Keratinocyte (primary cell): Measurements from ENCODE around the gene RUFY3. TPM values are rescaled to one million over a fixed set of nuclear protein-coding genes. Genes with fewer than 3 reads are reported as not detected.
"Not testable (repeated sequence)": the region's sequence is repeated elsewhere in the genome, so short reads cannot be mapped to it uniquely, and the experiment has no call there.

Experiments
- DNase-seq: peaks from one replicate; pipeline ENCODE4 v3.0.0-alpha.2; 2011; ENCODE audit warnings: low read depth, missing footprints, low spot score
- FAIRE-seq: peaks from 2 replicates; lab custom pipeline; 2011; peaks lifted over from hg19 to GRCh38; lab: Jason Lieb, UNC
- H2AFZ ChIP-seq: 2 replicates; pipeline ENCODE4 v1.6.0; 2012; ENCODE audit warnings: low read length, control low read depth, inconsistent platforms; ENCODE audit not compliant: control insufficient read depth
- H3K27ac ChIP-seq: 2 replicates; pipeline ENCODE4 v1.5.1; 2011; ENCODE audit warnings: low read length; ENCODE audit not compliant: control insufficient read depth, insufficient read depth
- H3K27me3 ChIP-seq: 3 replicates; pipeline ENCODE4 v1.6.0; 2011; ENCODE audit warnings: low read length; ENCODE audit not compliant: control insufficient read depth, insufficient read depth; ENCODE audit errors: extremely low read depth
- H3K36me3 ChIP-seq, 2 experiments: 2 replicates in 1 of 2; 3 replicates in 1 of 2; pipeline ENCODE4 v1.5.1; 2011; ENCODE audit warnings: low read length in 2 of 2, mild to moderate bottlenecking in 1 of 2; ENCODE audit not compliant: control insufficient read depth in 2 of 2, insufficient read depth in 2 of 2; ENCODE audit errors: extremely low read depth in 1 of 2
- H3K4me1 ChIP-seq: 3 replicates; pipeline ENCODE4 v1.5.1; 2011; ENCODE audit warnings: low read length; ENCODE audit not compliant: control insufficient read depth, insufficient read depth; ENCODE audit errors: extremely low read depth
- H3K4me2 ChIP-seq: 3 replicates; pipeline ENCODE4 v1.6.0; 2011; ENCODE audit warnings: low read depth, low read length; ENCODE audit not compliant: control insufficient read depth, insufficient read depth; ENCODE audit errors: extremely low read depth
- H3K4me3 ChIP-seq, 3 experiments: fragments of 200-600 bp in 1 of 3; sonication (generic) in 1 of 3; 2 replicates in 2 of 3; 3 replicates in 1 of 3; pipeline ENCODE4 v1.5.1; 2011 to 2016; ENCODE audit warnings: low read length in 3 of 3, mild to moderate bottlenecking in 3 of 3, control low read depth in 2 of 3, inconsistent platforms in 1 of 3, low read depth in 1 of 3, mixed read lengths in 1 of 3, mixed run types in 1 of 3, moderate library complexity in 1 of 3; ENCODE audit not compliant: control insufficient read depth in 2 of 3, insufficient read depth in 2 of 3; ENCODE audit errors: extremely low read depth in 1 of 3
- H3K79me2 ChIP-seq: 2 replicates; pipeline ENCODE4 v1.6.0; 2012; ENCODE audit warnings: low read length; ENCODE audit not compliant: control insufficient read depth, insufficient read depth
- H3K9ac ChIP-seq: 3 replicates; pipeline ENCODE4 v1.6.0; 2011; ENCODE audit warnings: low read length; ENCODE audit not compliant: control insufficient read depth, insufficient read depth; ENCODE audit errors: extremely low read depth
- H3K9me1 ChIP-seq: 3 replicates; pipeline ENCODE4 v1.6.0; 2011; ENCODE audit warnings: low read length; ENCODE audit not compliant: control insufficient read depth, insufficient read depth; ENCODE audit errors: extremely low read depth
- H3K9me3 ChIP-seq: 2 replicates; pipeline ENCODE4 v1.5.1; 2012; ENCODE audit warnings: low read depth, low read length; ENCODE audit not compliant: control insufficient read depth
- H4K20me1 ChIP-seq: 3 replicates; pipeline ENCODE4 v1.6.0; 2011; ENCODE audit warnings: low read length; ENCODE audit not compliant: control insufficient read depth, insufficient read depth; ENCODE audit errors: extremely low read depth
- dilution Hi-C: fragments of 300-500 bp; cut with MboI; formaldehyde crosslinking; loops from one replicate; pipeline ENCODE4 v1.7.0; 2020; ENCODE audit warnings: low sequenced_read_pairs; ENCODE audit not compliant: extremely low pct_ligation_motif_present
- polyA plus RNA-seq, 5 experiments: library from polyadenylated mRNA; depleted of rRNA in 3 of 5; stranded (reverse) in 3 of 5; stranded (forward) in 1 of 5; unstranded in 1 of 5; fragments of >200 nt; gene quantifications; 1 replicate in 1 of 5; 2 replicates in 3 of 5; 3 replicates in 1 of 5; pipeline versions ENCODE4 v1.2.1 to v1.2.3, GENCODE V29; 2011 to 2012; ENCODE audit warnings: missing spikeins in 2 of 5, low read depth in 1 of 5, low replicate concordance in 1 of 5
- TF ChIP-seq, protein P1 (sequence below), 3 experiments: IDR thresholded peaks in 1 of 3; conservative IDR thresholded peaks in 1 of 3; optimal IDR thresholded peaks in 1 of 3; 2 replicates in 2 of 3; 3 replicates in 1 of 3; pipeline versions ENCODE3 to v1.5.1; 2011; ENCODE audit warnings: low read length in 3 of 3, mild to moderate bottlenecking in 3 of 3, moderate library complexity in 2 of 3, control low read depth in 1 of 3, inconsistent platforms in 1 of 3; ENCODE audit not compliant: insufficient read depth in 2 of 3; ENCODE audit errors: extremely low read depth in 1 of 3

Gene RUFY3
- polyA plus RNA-seq, 1 donor (not counting 4 experiments of a cell fraction or from before 2014, with no cell fraction given), result 18.9 TPM

DNA sequence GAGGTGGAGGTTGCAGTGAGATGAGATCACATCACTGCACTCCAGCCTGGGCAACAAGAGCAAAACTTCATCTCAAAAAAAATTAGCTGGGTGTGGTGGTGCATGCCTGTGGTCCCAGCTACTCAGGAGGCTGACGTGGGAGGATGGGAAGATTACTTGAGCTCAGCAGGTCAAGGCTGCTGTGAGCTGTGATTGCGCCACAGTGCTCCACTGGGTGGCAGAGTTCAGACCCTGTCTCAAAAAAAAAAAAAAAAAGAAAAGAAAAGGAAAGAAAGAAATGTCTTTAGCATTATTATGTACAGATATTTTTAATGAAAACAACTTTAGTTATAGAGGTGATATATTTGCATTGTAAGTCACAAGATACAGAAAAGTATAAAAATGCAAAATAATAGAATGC, 14.2 kb downstream of the RUFY3 start:
- peaks cover 12% of the 10 kb centered on the region for H3K4me1 ChIP-seq
- H3K9ac ChIP-seq, H3K27ac ChIP-seq, H2AFZ ChIP-seq, H3K4me2 ChIP-seq, H3K27me3 ChIP-seq, H4K20me1 ChIP-seq, H3K9me3 ChIP-seq, H3K79me2 ChIP-seq, H3K9me1 ChIP-seq, DNase-seq, H3K36me3 ChIP-seq, H3K4me3 ChIP-seq, FAIRE-seq, dilution Hi-C loops: not testable (repeated sequence)
- TF ChIP-seq, protein P1, sequence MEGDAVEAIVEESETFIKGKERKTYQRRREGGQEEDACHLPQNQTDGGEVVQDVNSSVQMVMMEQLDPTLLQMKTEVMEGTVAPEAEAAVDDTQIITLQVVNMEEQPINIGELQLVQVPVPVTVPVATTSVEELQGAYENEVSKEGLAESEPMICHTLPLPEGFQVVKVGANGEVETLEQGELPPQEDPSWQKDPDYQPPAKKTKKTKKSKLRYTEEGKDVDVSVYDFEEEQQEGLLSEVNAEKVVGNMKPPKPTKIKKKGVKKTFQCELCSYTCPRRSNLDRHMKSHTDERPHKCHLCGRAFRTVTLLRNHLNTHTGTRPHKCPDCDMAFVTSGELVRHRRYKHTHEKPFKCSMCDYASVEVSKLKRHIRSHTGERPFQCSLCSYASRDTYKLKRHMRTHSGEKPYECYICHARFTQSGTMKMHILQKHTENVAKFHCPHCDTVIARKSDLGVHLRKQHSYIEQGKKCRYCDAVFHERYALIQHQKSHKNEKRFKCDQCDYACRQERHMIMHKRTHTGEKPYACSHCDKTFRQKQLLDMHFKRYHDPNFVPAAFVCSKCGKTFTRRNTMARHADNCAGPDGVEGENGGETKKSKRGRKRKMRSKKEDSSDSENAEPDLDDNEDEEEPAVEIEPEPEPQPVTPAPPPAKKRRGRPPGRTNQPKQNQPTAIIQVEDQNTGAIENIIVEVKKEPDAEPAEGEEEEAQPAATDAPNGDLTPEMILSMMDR (optimal IDR thresholded peaks at IDR 0.05 in 1 of 3, IDR thresholded peaks at IDR 0.05 in 1 of 3, conservative IDR thresholded peaks at IDR 0.05 in 1 of 3; ENCODE audit: extremely low read depth in 1 of 3, insufficient read depth in 2 of 3, low read length in 3 of 3), result peak in 2 of 3 experiments; percentile 22 to 53

DNA sequence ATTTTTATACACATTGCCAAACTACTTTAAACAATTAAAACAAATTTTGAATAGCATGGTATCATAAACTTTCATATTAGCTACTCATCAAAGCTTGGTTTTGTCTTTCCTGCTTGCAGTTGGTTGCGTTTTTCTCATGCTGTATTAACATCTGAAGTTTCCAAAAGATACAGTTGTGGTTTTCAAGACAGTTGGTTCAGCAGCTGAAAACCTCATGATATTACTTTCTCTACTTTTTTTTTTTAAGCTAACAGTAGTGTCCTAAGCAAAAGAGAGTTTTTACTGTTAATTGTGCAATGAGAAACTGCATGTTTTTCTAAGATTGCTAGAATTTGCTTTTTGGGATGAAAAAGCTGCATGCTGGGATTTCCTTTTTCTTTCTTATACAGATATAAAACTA, 15.2 kb downstream of the RUFY3 start:
- Histone ChIP-seq H3K36me3 (no peaks in the 10 kb centered on the region), H4K20me1 (no peaks in the 10 kb centered on the region), H3K4me3 (no peak overlapping the region), H3K4me1 (peaks cover 12% of the 10 kb centered on the region), H3K9me3 (no peaks in the 10 kb centered on the region), H3K9me1 (no peaks in the 10 kb centered on the region), H3K27me3 (no peaks in the 10 kb centered on the region), H3K79me2 (peaks cover 3% of the 10 kb centered on the region), H3K4me2 (no peak overlapping the region), H3K9ac (no peak overlapping the region), H3K27ac (no peak overlapping the region), H2AFZ (no peak overlapping the region)
- DNase-seq (no peak), FAIRE-seq (no peak)
- TF ChIP-seq, protein P1 (optimal IDR thresholded peaks at IDR 0.05 in 1 of 3, IDR thresholded peaks at IDR 0.05 in 1 of 3, conservative IDR thresholded peaks at IDR 0.05 in 1 of 3; ENCODE audit: extremely low read depth in 1 of 3, insufficient read depth in 2 of 3, low read length in 3 of 3), result no peak
- dilution Hi-C loops, result no loop called here
